GM19372 (cell line): ENCODE results near the gene RAB23.
A peak's percentile ranks its signal among the peaks of the same experiment; 100 is the strongest.

ENCODE experiments used
- ATAC-seq: cut with Tn5 transposase; IDR thresholded peaks from one replicate; pipeline ENCODE4 v1.9.1; 2021; ENCODE audit warnings: mild to moderate bottlenecking, low read depth, moderate library complexity; ENCODE audit not compliant: unreplicated experiment

RAB23 gene

GRCh38 chr6:57221936-57222742 lies at the start of gene RAB23:
Gene RAB23, minus strand, starts transcription at chr6:57222307. Its CDS starts 11,927 bp downstream, at chr6:57210380.
- peak; percentile 75 for ATAC-seq

GRCh38 chr6:57268294-57268640 lies 46.2 kb upstream of the RAB23 start:
- ATAC-seq = no peak

- ATAC-seq = no peak
Measured at GRCh38 chr6:57267586-57268293, 45.6 kb upstream of the RAB23 start.

GRCh38 chr6:57265755-57266221 lies 43.7 kb upstream of the RAB23 start:
- no peak for ATAC-seq

GRCh38 chr6:57263739-57264138 lies 41.6 kb upstream of the RAB23 start:
- no peak for ATAC-seq

GRCh38 chr6:57262901-57263694 lies 41.0 kb upstream of the RAB23 start:
- no peak for ATAC-seq

GRCh38 chr6:57262488-57262887 lies 40.4 kb upstream of the RAB23 start:
- ATAC-seq = no peak

GRCh38 chr6:57261926-57262325 lies 39.8 kb upstream of the RAB23 start:
- no peak for ATAC-seq

GRCh38 chr6:57259064-57259463 lies 37.0 kb upstream of the RAB23 start:
- ATAC-seq = no peak

- no peak for ATAC-seq
Measured at GRCh38 chr6:57257911-57258541, 35.9 kb upstream of the RAB23 start.

GRCh38 chr6:57256541-57256940 lies 34.4 kb upstream of the RAB23 start:
- ATAC-seq = no peak

GRCh38 chr6:57255451-57256169 lies 33.5 kb upstream of the RAB23 start:
- no peak for ATAC-seq

GRCh38 chr6:57254055-57254717 lies 32.1 kb upstream of the RAB23 start:
- ATAC-seq = no peak

- no peak for ATAC-seq
Measured at GRCh38 chr6:57252975-57253374, 30.9 kb upstream of the RAB23 start.

- no peak for ATAC-seq
Measured at GRCh38 chr6:57252137-57252536, 30.0 kb upstream of the RAB23 start.

GRCh38 chr6:57250348-57250747 lies 28.2 kb upstream of the RAB23 start:
- no peak for ATAC-seq

- ATAC-seq = no peak
Measured at GRCh38 chr6:57248311-57248895, 26.3 kb upstream of the RAB23 start.

GRCh38 chr6:57247603-57248002 lies 25.5 kb upstream of the RAB23 start:
- ATAC-seq = no peak

- ATAC-seq = no peak
Measured at GRCh38 chr6:57246307-57246706, 24.2 kb upstream of the RAB23 start.
